ENCODE data around the gene HLA-DRB1. TPM values are rescaled to one million over a fixed set of nuclear protein-coding genes. Genes with fewer than 3 reads are reported as not detected.
"Not testable (repeated sequence)": the region's sequence is repeated elsewhere in the genome, so short reads cannot be mapped to it uniquely, and the experiment has no call there.

Gene HLA-DRB1
- total RNA-seq, 1 donor from 2014 or later: 4.7 TPM

GRCh38 chr6:32578962-32579361 is 10.7 kb downstream of the HLA-DRB1 start:
- Histone ChIP-seq H3K4me3 (no peak overlapping the region), H3F3A (ENCODE audit: low read depth) (no peaks in the 10 kb centered on the region), H3K9me3 (ENCODE audit: low read depth) (no peaks in the 10 kb centered on the region), H3K36me3 (no peaks in the 10 kb centered on the region), H2AFZ (replicated peaks) (no peak overlapping the region), H3K9ac (no peak overlapping the region), H3K27ac (no peak overlapping the region), H3K27me3 (no peaks in the 10 kb centered on the region), H4K20me1 (ENCODE audit: low read depth) (no peaks in the 10 kb centered on the region), H3K4me2 (no peak overlapping the region), H3K79me2 (ENCODE audit: low read depth) (no peaks in the 10 kb centered on the region), H3K4me1 (no peaks in the 10 kb centered on the region)
- no peaks in the 10 kb centered on the region for H3K9me3 Mint-ChIP-seq
- DNase-seq (ENCODE audit: low spot score): no peak
- no peak overlapping the region for H3K27ac Mint-ChIP-seq
- H3K36me3 Mint-ChIP-seq: no peaks in the 10 kb centered on the region
- peaks cover 6% of the 10 kb centered on the region for H3K4me1 Mint-ChIP-seq
- H3K4me3 Mint-ChIP-seq: no peak overlapping the region
- TF ChIP-seq EZH2phosphoT487 (IDR thresholded peaks at IDR 0.05): no peak
- no peak for TF ChIP-seq CTCF (IDR thresholded peaks at IDR 0.05)
- no peak for TF ChIP-seq EZH2 (IDR thresholded peaks at IDR 0.05)
- H3K27me3 Mint-ChIP-seq (ENCODE audit: insufficient read depth, low read depth): peaks cover 3% of the 10 kb centered on the region

GRCh38 chr6:32577493-32577892 is 12.2 kb downstream of the HLA-DRB1 start:
- H3K4me1 Mint-ChIP-seq; H3K4me3 ChIP-seq; H3K9me3 ChIP-seq (ENCODE audit: low read depth); H3K4me3 Mint-ChIP-seq; H3K9me3 Mint-ChIP-seq; H4K20me1 ChIP-seq (ENCODE audit: low read depth); H3K27ac Mint-ChIP-seq; H3K9ac ChIP-seq; H3K27me3 ChIP-seq; H2AFZ ChIP-seq (replicated peaks); H3K27ac ChIP-seq; H3K79me2 ChIP-seq (ENCODE audit: low read depth); DNase-seq (ENCODE audit: low spot score); H3K4me2 ChIP-seq; H3K36me3 ChIP-seq; H3K4me1 ChIP-seq; H3K36me3 Mint-ChIP-seq; H3F3A ChIP-seq (ENCODE audit: low read depth); H3K27me3 Mint-ChIP-seq (ENCODE audit: insufficient read depth, low read depth): not testable (repeated sequence)

- H3K9me3 ChIP-seq (ENCODE audit: low read depth): no peaks in the 10 kb centered on the region
- H3K79me2 ChIP-seq (ENCODE audit: low read depth): no peaks in the 10 kb centered on the region
- H3K4me1 ChIP-seq: no peaks in the 10 kb centered on the region
- no peaks in the 10 kb centered on the region for H3F3A ChIP-seq (ENCODE audit: low read depth)
- no peak for TF ChIP-seq CTCF (IDR thresholded peaks at IDR 0.05)
- no peak for TF ChIP-seq EZH2 (IDR thresholded peaks at IDR 0.05)
- no peak for TF ChIP-seq EZH2phosphoT487 (IDR thresholded peaks at IDR 0.05)
- Mint-ChIP-seq H3K27ac (no peak overlapping the region), H3K4me1 (no peaks in the 10 kb centered on the region), H3K36me3 (no peaks in the 10 kb centered on the region), H3K9me3 (no peaks in the 10 kb centered on the region), H3K4me3 (no peak overlapping the region), H3K27me3 (ENCODE audit: insufficient read depth, low read depth) (no peaks in the 10 kb centered on the region)
- no peak overlapping the region for H3K27ac ChIP-seq
- H2AFZ ChIP-seq (replicated peaks): no peak overlapping the region
- H3K27me3 ChIP-seq: no peaks in the 10 kb centered on the region
- no peaks in the 10 kb centered on the region for H3K36me3 ChIP-seq
- no peaks in the 10 kb centered on the region for H4K20me1 ChIP-seq (ENCODE audit: low read depth)
- no peak overlapping the region for H3K4me2 ChIP-seq
- no peak for DNase-seq (ENCODE audit: low spot score)
- H3K9ac ChIP-seq: no peak overlapping the region
- no peak overlapping the region for H3K4me3 ChIP-seq
These were observed 13.4 kb downstream of the HLA-DRB1 start for GRCh38 chr6:32576250-32576649.

- Histone ChIP-seq H3K4me2 (no peak overlapping the region), H3K9me3 (ENCODE audit: low read depth) (no peaks in the 10 kb centered on the region), H3K27me3 (no peaks in the 10 kb centered on the region), H3K9ac (no peak overlapping the region), H4K20me1 (ENCODE audit: low read depth) (no peaks in the 10 kb centered on the region), H3K27ac (no peak overlapping the region), H3F3A (ENCODE audit: low read depth) (no peaks in the 10 kb centered on the region), H3K4me1 (peaks cover 6% of the 10 kb centered on the region), H3K36me3 (no peaks in the 10 kb centered on the region), H2AFZ (replicated peaks) (no peak overlapping the region), H3K4me3 (no peak overlapping the region), H3K79me2 (ENCODE audit: low read depth) (no peaks in the 10 kb centered on the region)
- Mint-ChIP-seq H3K4me3 (no peak overlapping the region), H3K4me1 (peaks cover 12% of the 10 kb centered on the region), H3K27ac (no peak overlapping the region), H3K27me3 (ENCODE audit: insufficient read depth, low read depth) (no peaks in the 10 kb centered on the region), H3K9me3 (peaks cover 3% of the 10 kb centered on the region), H3K36me3 (no peaks in the 10 kb centered on the region)
- TF ChIP-seq EZH2 (IDR thresholded peaks at IDR 0.05) (no peak), EZH2phosphoT487 (IDR thresholded peaks at IDR 0.05) (no peak), CTCF (IDR thresholded peaks at IDR 0.05) (no peak)
- DNase-seq (ENCODE audit: low spot score): no peak
These were observed 19.2 kb downstream of the HLA-DRB1 start for GRCh38 chr6:32570363-32570905.

Measured in neural progenitor cell (in vitro differentiated cells).